ENCODE data around the gene PTPN1.

PTPN1 gene

GRCh38 chr20:50509923-50510705 is at the start of gene PTPN1:
PTPN1 (plus strand) TSS chr20:50510383; CDS start chr20:50510528, 145 bp downstream.
- H3K27me3 ChIP-seq (replicated peaks; ENCODE audit: control insufficient read depth, insufficient read depth, low read length) = no peaks in the 10 kb centered on the region
- H3K36me3 ChIP-seq (ENCODE audit: control insufficient read depth, insufficient read depth, low read length, severe bottlenecking) = no peaks in the 10 kb centered on the region
- H3K4me3 ChIP-seq (ENCODE audit: low read length) = peak within 1 kb of the TSS; percentile 83

GRCh38 chr20:50460608-50461267 is 49.4 kb upstream of the PTPN1 start:
- H3K36me3 ChIP-seq (ENCODE audit: control insufficient read depth, insufficient read depth, low read length, severe bottlenecking) = no peaks in the 10 kb centered on the region

More at GRCh38 chr20:50509923-50510705, at the start of gene PTPN1:
- H3K9ac ChIP-seq (ENCODE audit: low read length) = peak within 1 kb of the TSS; percentile 98
- peak; percentile 99 for DNase-seq (ENCODE audit: low read depth)
- no peaks in the 10 kb centered on the region for H3K9me3 ChIP-seq (ENCODE audit: control insufficient read depth, low read length)
- H3K4me1 ChIP-seq (ENCODE audit: control insufficient read depth, insufficient read depth, low read length) = peaks cover 42% of the 10 kb centered on the region

GRCh38 chr20:50462093-50462690 is 48.0 kb upstream of the PTPN1 start:
- Histone ChIP-seq H3K27me3 (replicated peaks; ENCODE audit: control insufficient read depth, insufficient read depth, low read length) (no peaks in the 10 kb centered on the region), H3K9ac (ENCODE audit: low read length) (peak overlapping the region; percentile 66), H3K4me3 (ENCODE audit: low read length) (no peak overlapping the region), H3K4me1 (ENCODE audit: control insufficient read depth, insufficient read depth, low read length) (peaks cover 36% of the 10 kb centered on the region), H3K36me3 (ENCODE audit: control insufficient read depth, insufficient read depth, low read length, severe bottlenecking) (no peaks in the 10 kb centered on the region), H3K9me3 (ENCODE audit: control insufficient read depth, low read length) (no peaks in the 10 kb centered on the region)
- no peak for DNase-seq (ENCODE audit: low read depth)

More at GRCh38 chr20:50460608-50461267, 49.4 kb upstream of the PTPN1 start:
- no peaks in the 10 kb centered on the region for H3K9me3 ChIP-seq (ENCODE audit: control insufficient read depth, low read length)
- peaks cover 36% of the 10 kb centered on the region for H3K4me1 ChIP-seq (ENCODE audit: control insufficient read depth, insufficient read depth, low read length)
- H3K9ac ChIP-seq (ENCODE audit: low read length) = peak overlapping the region; percentile 52
- no peak overlapping the region for H3K4me3 ChIP-seq (ENCODE audit: low read length)
- H3K27me3 ChIP-seq (replicated peaks; ENCODE audit: control insufficient read depth, insufficient read depth, low read length) = no peaks in the 10 kb centered on the region
- peak; percentile 90 for DNase-seq (ENCODE audit: low read depth)

GRCh38 chr20:50464026-50464724 is 46.0 kb upstream of the PTPN1 start:
- H3K4me3 ChIP-seq (ENCODE audit: low read length) = peak overlapping the region; percentile 40
- no peaks in the 10 kb centered on the region for H3K9me3 ChIP-seq (ENCODE audit: control insufficient read depth, low read length)
- H3K36me3 ChIP-seq (ENCODE audit: control insufficient read depth, insufficient read depth, low read length, severe bottlenecking) = no peaks in the 10 kb centered on the region
- peaks cover 41% of the 10 kb centered on the region for H3K4me1 ChIP-seq (ENCODE audit: control insufficient read depth, insufficient read depth, low read length)
- H3K9ac ChIP-seq (ENCODE audit: low read length) = peak overlapping the region; percentile 75
- H3K27me3 ChIP-seq (replicated peaks; ENCODE audit: control insufficient read depth, insufficient read depth, low read length) = no peaks in the 10 kb centered on the region
- DNase-seq (ENCODE audit: low read depth) = peak; percentile 81

- DNase-seq (ENCODE audit: low read depth) = no peak
- H3K9ac ChIP-seq (ENCODE audit: low read length) = peak overlapping the region; percentile 75
- peaks cover 41% of the 10 kb centered on the region for H3K4me1 ChIP-seq (ENCODE audit: control insufficient read depth, insufficient read depth, low read length)
- H3K36me3 ChIP-seq (ENCODE audit: control insufficient read depth, insufficient read depth, low read length, severe bottlenecking) = no peaks in the 10 kb centered on the region
- H3K4me3 ChIP-seq (ENCODE audit: low read length) = peak overlapping the region; percentile 40
- no peaks in the 10 kb centered on the region for H3K27me3 ChIP-seq (replicated peaks; ENCODE audit: control insufficient read depth, insufficient read depth, low read length)
- H3K9me3 ChIP-seq (ENCODE audit: control insufficient read depth, low read length) = no peaks in the 10 kb centered on the region
These were observed 45.2 kb upstream of the PTPN1 start for GRCh38 chr20:50464725-50465650.

GRCh38 chr20:50467174-50467573 is 43.0 kb upstream of the PTPN1 start:
- no peak overlapping the region for H3K9ac ChIP-seq (ENCODE audit: low read length)
- H3K4me3 ChIP-seq (ENCODE audit: low read length) = no peak overlapping the region
- H3K36me3 ChIP-seq (ENCODE audit: control insufficient read depth, insufficient read depth, low read length, severe bottlenecking) = no peaks in the 10 kb centered on the region
- peaks cover 27% of the 10 kb centered on the region for H3K4me1 ChIP-seq (ENCODE audit: control insufficient read depth, insufficient read depth, low read length)
- no peaks in the 10 kb centered on the region for H3K27me3 ChIP-seq (replicated peaks; ENCODE audit: control insufficient read depth, insufficient read depth, low read length)
- DNase-seq (ENCODE audit: low read depth) = no peak
- H3K9me3 ChIP-seq (ENCODE audit: control insufficient read depth, low read length) = no peaks in the 10 kb centered on the region

GRCh38 chr20:50467718-50468356 is 42.3 kb upstream of the PTPN1 start:
- Histone ChIP-seq H3K9me3 (ENCODE audit: control insufficient read depth, low read length) (no peaks in the 10 kb centered on the region), H3K36me3 (ENCODE audit: control insufficient read depth, insufficient read depth, low read length, severe bottlenecking) (no peaks in the 10 kb centered on the region), H3K9ac (ENCODE audit: low read length) (no peak overlapping the region), H3K4me1 (ENCODE audit: control insufficient read depth, insufficient read depth, low read length) (peaks cover 22% of the 10 kb centered on the region), H3K27me3 (replicated peaks; ENCODE audit: control insufficient read depth, insufficient read depth, low read length) (no peaks in the 10 kb centered on the region), H3K4me3 (ENCODE audit: low read length) (no peak overlapping the region)
- DNase-seq (ENCODE audit: low read depth) = peak; percentile 62

GRCh38 chr20:50468378-50468798 is 41.8 kb upstream of the PTPN1 start:
- H3K36me3 ChIP-seq (ENCODE audit: control insufficient read depth, insufficient read depth, low read length, severe bottlenecking) = no peaks in the 10 kb centered on the region
- DNase-seq (ENCODE audit: low read depth) = no peak
- H3K4me1 ChIP-seq (ENCODE audit: control insufficient read depth, insufficient read depth, low read length) = peaks cover 19% of the 10 kb centered on the region
- H3K9ac ChIP-seq (ENCODE audit: low read length) = no peak overlapping the region
- no peak overlapping the region for H3K4me3 ChIP-seq (ENCODE audit: low read length)
- H3K27me3 ChIP-seq (replicated peaks; ENCODE audit: control insufficient read depth, insufficient read depth, low read length) = no peaks in the 10 kb centered on the region
- H3K9me3 ChIP-seq (ENCODE audit: control insufficient read depth, low read length) = no peaks in the 10 kb centered on the region

- H3K4me3 ChIP-seq (ENCODE audit: low read length) = no peak overlapping the region
- no peak overlapping the region for H3K9ac ChIP-seq (ENCODE audit: low read length)
- no peak for DNase-seq (ENCODE audit: low read depth)
- peaks cover 14% of the 10 kb centered on the region for H3K4me1 ChIP-seq (ENCODE audit: control insufficient read depth, insufficient read depth, low read length)
- no peaks in the 10 kb centered on the region for H3K27me3 ChIP-seq (replicated peaks; ENCODE audit: control insufficient read depth, insufficient read depth, low read length)
- no peaks in the 10 kb centered on the region for H3K9me3 ChIP-seq (ENCODE audit: control insufficient read depth, low read length)
- no peaks in the 10 kb centered on the region for H3K36me3 ChIP-seq (ENCODE audit: control insufficient read depth, insufficient read depth, low read length, severe bottlenecking)
These were observed 40.9 kb upstream of the PTPN1 start for GRCh38 chr20:50469176-50469723.

GRCh38 chr20:50469796-50470195 is 40.4 kb upstream of the PTPN1 start:
- Histone ChIP-seq H3K27me3 (replicated peaks; ENCODE audit: control insufficient read depth, insufficient read depth, low read length) (no peaks in the 10 kb centered on the region), H3K4me1 (ENCODE audit: control insufficient read depth, insufficient read depth, low read length) (peaks cover 9% of the 10 kb centered on the region), H3K36me3 (ENCODE audit: control insufficient read depth, insufficient read depth, low read length, severe bottlenecking) (no peaks in the 10 kb centered on the region), H3K4me3 (ENCODE audit: low read length) (no peak overlapping the region), H3K9ac (ENCODE audit: low read length) (no peak overlapping the region), H3K9me3 (ENCODE audit: control insufficient read depth, low read length) (no peaks in the 10 kb centered on the region)
- no peak for DNase-seq (ENCODE audit: low read depth)
